HepG2 (cell line): Measurements from ENCODE around the gene STIP1. TPM values are rescaled to one million over a fixed set of nuclear protein-coding genes. Genes with fewer than 3 reads are reported as not detected.

Source experiments
- ATF7-NPFF ChIP-seq: sonication (generic); formaldehyde crosslinking; IDR thresholded peaks from 2 replicates; pipeline ENCODE4 v1.8.1; 2023; ENCODE audit warnings: mild to moderate bottlenecking, low read depth, missing genetic modification reagents, moderate library complexity
- BRCA1 ChIP-seq: sonication (generic); formaldehyde crosslinking; IDR thresholded peaks from 2 replicates; pipeline ENCODE4 v1.4.0; 2020; ENCODE audit warnings: missing genetic modification reagents
- GABPB1 ChIP-seq: IDR thresholded peaks from 2 replicates; pipeline ENCODE4 v1.6.1; 2016; ENCODE audit warnings: mild to moderate bottlenecking, missing genetic modification reagents, moderate library complexity, missing compliant biosample characterization
- MTA3 ChIP-seq: sonication (generic); formaldehyde crosslinking; IDR thresholded peaks from 2 replicates; pipeline ENCODE4 v1.4.0; 2020; ENCODE audit warnings: missing genetic modification reagents
- PRMT3 ChIP-seq: sonication (generic); formaldehyde crosslinking; IDR thresholded peaks from 2 replicates; pipeline ENCODE4 v1.8.1; 2022; ENCODE audit warnings: low read depth, mild to moderate bottlenecking, moderate library complexity, missing genetic modification reagents, borderline replicate concordance
- RXRA ChIP-seq: sonication (generic); formaldehyde crosslinking; IDR thresholded peaks from 2 replicates; pipeline ENCODE4 v1.5.1; 2020; ENCODE audit warnings: missing genetic modification reagents
- ZNF432 ChIP-seq: sonication (generic); formaldehyde crosslinking; IDR thresholded peaks from 2 replicates; pipeline ENCODE4 v1.5.0; 2020; ENCODE audit warnings: missing genetic modification reagents, mild to moderate bottlenecking, borderline replicate concordance
- polyA plus RNA-seq, 8 experiments: library from polyadenylated mRNA; depleted of rRNA in 3 of 8; stranded (reverse) in 7 of 8; unstranded in 1 of 8; fragments of >200 nt; fragmentation: Illumina TruSeq in 4 of 8; extraction: Trizol in 4 of 8; gene quantifications; 2 replicates each; pipeline versions ENCODE4 v1.2.1 to v1.2.3, GENCODE V29; 2011 to 2016; ENCODE audit warnings: low read depth in 4 of 8, missing spikeins in 1 of 8, mixed read lengths in 1 of 8; ENCODE audit not compliant: insufficient read depth in 1 of 8
- total RNA-seq, 5 experiments: library from RNA; depleted of rRNA; stranded (reverse); fragments of >200 nt; fragmentation: Illumina TruSeq; extraction: Trizol; gene quantifications; 2 replicates each; pipeline ENCODE4 v1.2.3, GENCODE V29; 2016; ENCODE audit warnings: low read depth in 1 of 5
- TF ChIP-seq, protein P1 (sequence below), 2 experiments: sonication (generic) in 1 of 2; formaldehyde crosslinking in 1 of 2; IDR thresholded peaks; 2 replicates each; pipeline versions ENCODE4 v1.4.0 to v1.6.1; 2018 to 2020; ENCODE audit warnings: missing genetic modification reagents in 2 of 2, borderline replicate concordance in 1 of 2, low read depth in 1 of 2, mild to moderate bottlenecking in 1 of 2, missing biosample characterization in 1 of 2
- TF ChIP-seq, protein P2 (sequence below): sonication (generic); formaldehyde crosslinking; IDR thresholded peaks from 2 replicates; pipeline ENCODE4 v1.4.0; 2020; ENCODE audit warnings: mild to moderate bottlenecking, missing genetic modification reagents

The STIP1 gene
- total and polyA plus RNA-seq, 2 of the 13 experiments (the other 11 are each of a cell fraction or from before 2014, with no cell fraction given), result 81.1 to 217 TPM

DNA sequence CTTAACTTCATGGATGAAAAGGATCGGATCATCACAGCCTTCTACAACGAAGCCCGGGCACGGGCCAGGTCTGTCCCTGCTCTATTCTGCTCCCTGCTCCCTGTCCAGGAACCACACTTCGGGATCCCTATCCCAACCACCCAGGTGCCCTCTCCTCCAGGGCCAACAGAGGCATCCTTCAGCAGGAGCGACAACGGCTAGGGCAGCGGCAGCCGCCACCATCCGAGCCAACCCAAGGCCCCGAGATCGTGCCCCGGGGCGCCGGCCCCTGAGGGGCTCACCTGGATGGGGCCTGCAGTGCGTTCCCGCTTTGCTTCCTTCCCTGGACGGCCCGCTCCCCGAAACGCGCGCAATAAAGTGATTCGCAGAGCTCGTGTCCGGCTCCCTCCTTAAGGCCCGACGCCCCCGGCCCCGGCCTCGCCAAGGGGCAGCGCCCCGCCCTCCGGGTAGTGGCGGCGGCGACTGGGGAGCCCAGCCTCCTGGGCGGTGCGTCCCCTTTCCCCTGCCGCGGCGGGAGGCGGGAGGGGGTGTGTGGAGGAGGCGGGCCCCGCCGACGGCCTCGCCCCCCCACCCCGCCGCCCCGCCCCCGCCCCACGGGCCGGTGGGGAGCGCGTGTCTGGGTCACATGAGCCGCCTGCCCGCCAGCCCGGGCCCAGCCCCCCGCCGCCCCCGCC lies 48.1 kb downstream of the STIP1 start, which contains the start of gene VEGFB (continued):
- TF ChIP-seq, protein P1, sequence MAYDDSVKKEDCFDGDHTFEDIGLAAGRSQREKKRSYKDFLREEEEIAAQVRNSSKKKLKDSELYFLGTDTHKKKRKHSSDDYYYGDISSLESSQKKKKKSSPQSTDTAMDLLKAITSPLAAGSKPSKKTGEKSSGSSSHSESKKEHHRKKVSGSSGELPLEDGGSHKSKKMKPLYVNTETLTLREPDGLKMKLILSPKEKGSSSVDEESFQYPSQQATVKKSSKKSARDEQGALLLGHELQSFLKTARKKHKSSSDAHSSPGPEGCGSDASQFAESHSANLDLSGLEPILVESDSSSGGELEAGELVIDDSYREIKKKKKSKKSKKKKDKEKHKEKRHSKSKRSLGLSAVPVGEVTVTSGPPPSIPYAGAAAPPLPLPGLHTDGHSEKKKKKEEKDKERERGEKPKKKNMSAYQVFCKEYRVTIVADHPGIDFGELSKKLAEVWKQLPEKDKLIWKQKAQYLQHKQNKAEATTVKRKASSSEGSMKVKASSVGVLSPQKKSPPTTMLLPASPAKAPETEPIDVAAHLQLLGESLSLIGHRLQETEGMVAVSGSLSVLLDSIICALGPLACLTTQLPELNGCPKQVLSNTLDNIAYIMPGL (CRISPR knock-in tag; IDR thresholded peaks at IDR 0.05; ENCODE audit: borderline replicate concordance in 1 of 2, low read depth in 1 of 2), result peak in 1 of 2 experiments; percentile 38; a peak in 2 of 4 replicates
- no peak for TF ChIP-seq ZNF432 (CRISPR knock-in tag)
- TF ChIP-seq, protein P2, sequence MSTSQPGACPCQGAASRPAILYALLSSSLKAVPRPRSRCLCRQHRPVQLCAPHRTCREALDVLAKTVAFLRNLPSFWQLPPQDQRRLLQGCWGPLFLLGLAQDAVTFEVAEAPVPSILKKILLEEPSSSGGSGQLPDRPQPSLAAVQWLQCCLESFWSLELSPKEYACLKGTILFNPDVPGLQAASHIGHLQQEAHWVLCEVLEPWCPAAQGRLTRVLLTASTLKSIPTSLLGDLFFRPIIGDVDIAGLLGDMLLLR (CRISPR knock-in tag), result no peak
- TF ChIP-seq RXRA (CRISPR knock-in tag), result no peak
- TF ChIP-seq MTA3 (CRISPR knock-in tag), result no peak
- no peak for TF ChIP-seq BRCA1 (CRISPR knock-in tag)
- TF ChIP-seq ATF7-NPFF (CRISPR knock-in tag), result peak; percentile 51; the same call in 1 of the 2 replicates
- TF ChIP-seq PRMT3, result no peak
- TF ChIP-seq GABPB1 (CRISPR knock-in tag), result peak; percentile 50; the same call in 1 of the 2 replicates
